ENCODE data around the gene OR1J2. TPM values are rescaled to one million over a fixed set of nuclear protein-coding genes. Genes with fewer than 3 reads are reported as not detected.
"Not testable (repeated sequence)": the region's sequence is repeated elsewhere in the genome, so short reads cannot be mapped to it uniquely, and the experiment has no call there.

The OR1J2 gene
- total RNA-seq, 6 experiments from 2014 or later: not detected

GRCh38 chr9:122536134-122536533 lies 25.5 kb downstream of the OR1J2 start:
- Mint-ChIP-seq H3K27me3 (ENCODE audit: insufficient read depth) (peaks cover 29% of the 10 kb centered on the region), H3K27ac (no peak overlapping the region), H3K4me3 (no peak overlapping the region), H3K9me3 (no peaks in the 10 kb centered on the region), H3K4me1 (ENCODE audit: low read depth) (0 out of 2 replicates have a peak, but pooled peaks cover 5% of the 10 kb centered on the region), H3K36me3 (ENCODE audit: low read depth) (no peaks in the 10 kb centered on the region)
- DNase-seq: no peak
- no peak for TF ChIP-seq CTCF (IDR thresholded peaks at IDR 0.05)

GRCh38 chr9:122537066-122537465 lies 26.5 kb downstream of the OR1J2 start:
- peaks cover 27% of the 10 kb centered on the region for H3K27me3 Mint-ChIP-seq (ENCODE audit: insufficient read depth)
- not testable (repeated sequence) for H3K27ac Mint-ChIP-seq; H3K36me3 Mint-ChIP-seq (ENCODE audit: low read depth); H3K4me3 Mint-ChIP-seq; H3K4me1 Mint-ChIP-seq (ENCODE audit: low read depth); H3K9me3 Mint-ChIP-seq; DNase-seq

- Mint-ChIP-seq H3K27me3 (ENCODE audit: insufficient read depth) (peaks cover 16% of the 10 kb centered on the region), H3K9me3 (no peaks in the 10 kb centered on the region), H3K4me1 (ENCODE audit: low read depth) (0 out of 2 replicates have a peak, but pooled peaks cover 5% of the 10 kb centered on the region), H3K27ac (no peak overlapping the region), H3K36me3 (ENCODE audit: low read depth) (no peaks in the 10 kb centered on the region), H3K4me3 (no peak overlapping the region)
- DNase-seq: no peak
- no peak for TF ChIP-seq CTCF (IDR thresholded peaks at IDR 0.05)
Observed at GRCh38 chr9:122538757-122539156, 28.2 kb downstream of the OR1J2 start.

GRCh38 chr9:122546196-122546595 lies 35.6 kb downstream of the OR1J2 start:
- H3K36me3 Mint-ChIP-seq (ENCODE audit: low read depth): no peaks in the 10 kb centered on the region
- no peaks in the 10 kb centered on the region for H3K9me3 Mint-ChIP-seq
- no peak for DNase-seq
- H3K4me3 Mint-ChIP-seq: peak overlapping the region; percentile 31; the same call in 1 of the 2 replicates
- no peak overlapping the region for H3K27ac Mint-ChIP-seq
- H3K27me3 Mint-ChIP-seq (ENCODE audit: insufficient read depth): no peaks in the 10 kb centered on the region
- H3K4me1 Mint-ChIP-seq (ENCODE audit: low read depth): no peaks in the 10 kb centered on the region
- no peak for TF ChIP-seq CTCF (IDR thresholded peaks at IDR 0.05)

GRCh38 chr9:122551371-122551770 lies 40.8 kb downstream of the OR1J2 start:
- no peaks in the 10 kb centered on the region for H3K4me1 Mint-ChIP-seq (ENCODE audit: low read depth)
- H3K9me3 Mint-ChIP-seq: no peaks in the 10 kb centered on the region
- no peak overlapping the region for H3K4me3 Mint-ChIP-seq
- no peak overlapping the region for H3K27ac Mint-ChIP-seq
- no peak for DNase-seq
- TF ChIP-seq CTCF (IDR thresholded peaks at IDR 0.05): no peak
- H3K27me3 Mint-ChIP-seq (ENCODE audit: insufficient read depth): peaks cover 6% of the 10 kb centered on the region
- no peaks in the 10 kb centered on the region for H3K36me3 Mint-ChIP-seq (ENCODE audit: low read depth)

- no peak within 1 kb of the TSS for H3K27ac Mint-ChIP-seq
- TF ChIP-seq CTCF (IDR thresholded peaks at IDR 0.05): no peak
- DNase-seq: no peak
- H3K36me3 Mint-ChIP-seq (ENCODE audit: low read depth): no peaks in the 10 kb centered on the region
- H3K4me1 Mint-ChIP-seq (ENCODE audit: low read depth): no peaks in the 10 kb centered on the region
- H3K4me3 Mint-ChIP-seq: no peak within 1 kb of the TSS
- no peaks in the 10 kb centered on the region for H3K9me3 Mint-ChIP-seq
- H3K27me3 Mint-ChIP-seq (ENCODE audit: insufficient read depth): peaks cover 6% of the 10 kb centered on the region
Observed at GRCh38 chr9:122552812-122553211, 42.2 kb downstream of the OR1J2 start, which contains the start of gene OR1N2. OR1N2 (plus strand) TSS chr9:122553112; CDS start chr9:122553212, 100 bp downstream.

Other genes with a start within 250 kb of the OR1J2 start
- 10 to 100 TPM; 25.6 to 30.5 (median 27.6) TPM for gene RBM18, start 246.0 kb upstream of the OR1J2 start, total RNA-seq (2021; fragmentation: NEBNext Ultra II Directional; extraction: Animal tissue kit (Norgen Biotek cat#: 25700))
- 10 to 100 TPM; 27.1 to 32.2 (median 29.4) TPM for gene MRRF, start 245.9 kb upstream of the OR1J2 start, total RNA-seq (2021; fragmentation: NEBNext Ultra II Directional; extraction: Animal tissue kit (Norgen Biotek cat#: 25700))
- gene PTGS1, start 139.8 kb upstream of the OR1J2 start, total RNA-seq (2021; fragmentation: NEBNext Ultra II Directional; extraction: Animal tissue kit (Norgen Biotek cat#: 25700)): 100 to 1,000 TPM in 3 of 6 experiments, 10 to 100 TPM in 3; 33.0 to 122 (median 102) TPM
- gene OR1J1, start 32.9 kb upstream of the OR1J2 start, total RNA-seq (2021; fragmentation: NEBNext Ultra II Directional; extraction: Animal tissue kit (Norgen Biotek cat#: 25700)): not detected
- gene OR1J4, start 8.3 kb downstream of the OR1J2 start, total RNA-seq (2021; fragmentation: NEBNext Ultra II Directional; extraction: Animal tissue kit (Norgen Biotek cat#: 25700)): not detected
- gene OR1N1, start 16.5 kb downstream of the OR1J2 start, total RNA-seq (2021; fragmentation: NEBNext Ultra II Directional; extraction: Animal tissue kit (Norgen Biotek cat#: 25700)): not detected
- gene OR1N2, start 42.3 kb downstream of the OR1J2 start, total RNA-seq (2021; fragmentation: NEBNext Ultra II Directional; extraction: Animal tissue kit (Norgen Biotek cat#: 25700)): not detected
- not detected for gene OR1L8, start 72.6 kb downstream of the OR1J2 start, total RNA-seq (2021; fragmentation: NEBNext Ultra II Directional; extraction: Animal tissue kit (Norgen Biotek cat#: 25700))
- not detected for gene OR1Q1, start 103.9 kb downstream of the OR1J2 start, total RNA-seq (2021; fragmentation: NEBNext Ultra II Directional; extraction: Animal tissue kit (Norgen Biotek cat#: 25700))
- not detected for gene OR1B1, start 146.8 kb downstream of the OR1J2 start, total RNA-seq (2021; fragmentation: NEBNext Ultra II Directional; extraction: Animal tissue kit (Norgen Biotek cat#: 25700))
- gene OR1L1, start 150.9 kb downstream of the OR1J2 start, total RNA-seq (2021; fragmentation: NEBNext Ultra II Directional; extraction: Animal tissue kit (Norgen Biotek cat#: 25700)): not detected
- gene OR1L3, start 164.3 kb downstream of the OR1J2 start, total RNA-seq (2021; fragmentation: NEBNext Ultra II Directional; extraction: Animal tissue kit (Norgen Biotek cat#: 25700)): not detected
- gene OR1L4, start 213.2 kb downstream of the OR1J2 start, total RNA-seq (2021; fragmentation: NEBNext Ultra II Directional; extraction: Animal tissue kit (Norgen Biotek cat#: 25700)): not detected
- not detected for gene OR1L6, start 231.5 kb downstream of the OR1J2 start, total RNA-seq (2021; fragmentation: NEBNext Ultra II Directional; extraction: Animal tissue kit (Norgen Biotek cat#: 25700))